Kidney (tissue), 14 donors: ENCODE data around the gene ULK4. TPM values are rescaled to one million over a fixed set of nuclear protein-coding genes. Genes with fewer than 3 reads are reported as not detected.
"Not testable (repeated sequence)": the region's sequence is repeated elsewhere in the genome, so short reads cannot be mapped to it uniquely, and the experiment has no call there.

Experiments
- DNase-seq, 5 donors: peaks; one replicate each; pipeline ENCODE4 v3.0.0-alpha.2; 2013 to 2020
- FAIRE-seq: peaks from 2 replicates; lab custom pipeline; 2012; peaks lifted over from hg19 to GRCh38; lab: Jason Lieb, UNC
- H3K27ac ChIP-seq, 2 donors: one replicate each; pipeline ENCODE4 v1.7.0; 2013; ENCODE audit warnings: low read depth in 2 of 2, low read length in 2 of 2, inconsistent platforms in 1 of 2
- H3K27me3 ChIP-seq: one replicate; pipeline ENCODE4 v1.7.1; 2013; ENCODE audit warnings: low read length, inconsistent platforms; ENCODE audit not compliant: control insufficient read depth, insufficient read depth
- H3K36me3 ChIP-seq, 3 donors: one replicate each; pipeline versions ENCODE4 v1.7.0 to v1.7.1; 2013; ENCODE audit warnings: low read length in 3 of 3, control low read depth in 1 of 3, inconsistent platforms in 1 of 3; ENCODE audit not compliant: insufficient read depth in 3 of 3, control insufficient read depth in 2 of 3
- H3K4me1 ChIP-seq, 3 donors: one replicate each; pipeline versions ENCODE4 v1.7.0 to v1.7.1; 2013; ENCODE audit warnings: low read length in 3 of 3, inconsistent platforms in 1 of 3, low read depth in 1 of 3; ENCODE audit not compliant: control insufficient read depth in 2 of 3, insufficient read depth in 2 of 3
- H3K4me3 ChIP-seq, 3 donors: one replicate each; pipeline versions ENCODE4 v1.7.0 to v1.8.1; 2013; ENCODE audit warnings: low read length in 3 of 3, control low read depth in 1 of 3, inconsistent platforms in 1 of 3
- H3K9ac ChIP-seq, 3 donors: one replicate each; pipeline versions ENCODE4 v1.7.0 to v1.7.1; 2013; ENCODE audit warnings: low read length in 3 of 3, control low read depth in 1 of 3, inconsistent platforms in 1 of 3
- H3K9me3 ChIP-seq, 3 donors: one replicate each; pipeline versions ENCODE4 v1.7.0 to v1.7.1; 2013; ENCODE audit warnings: low read length in 3 of 3, control low read depth in 1 of 3, inconsistent platforms in 1 of 3; ENCODE audit not compliant: control insufficient read depth in 2 of 3, insufficient read depth in 1 of 3
- CTCF ChIP-seq: IDR thresholded peaks from 3 replicates; pipeline ENCODE4 v1.5.1; 2012; ENCODE audit warnings: mild to moderate bottlenecking, moderate library complexity, borderline replicate concordance; ENCODE audit not compliant: insufficient read depth; ENCODE audit errors: extremely low read depth
- intact Hi-C: fragments of 100-400 bp; cut with DNase I; formaldehyde crosslinking; loops from one replicate; pipeline ENCODE4 v1.11.1; 2022
- polyA plus RNA-seq: library from polyadenylated mRNA; stranded (reverse); fragments of 350-450 nt; fragmentation: Illumina TruSeq; extraction: RNeasy Lipid Tissue Mini Kit (QIAGEN cat#74804); gene quantifications from one replicate; pipeline ENCODE4 v1.2.3, GENCODE V29; 2014; ENCODE audit warnings: low read depth, low replicate concordance; ENCODE audit not compliant: insufficient read depth
- total RNA-seq: library from RNA; stranded (reverse); fragmentation: NEBNext Ultra II Directional; extraction: Animal tissue kit (Norgen Biotek cat#: 25700); gene quantifications from one replicate; pipeline ENCODE4 v1.2.1, GENCODE V29; 2021
- donor health status: control.
- donor health status: control.
- donor health status: control.
- donor health status: control.
- donor health status: control.
- donor health status: DM: yes; HTN: yes; CAD: no.
- donor health status: Normal renal cell carcinoma (clear cell type).

The ULK4 gene
- total and polyA plus RNA-seq, 2 donors from 2014 or later: 4.6 to 20.5 TPM

DNA sequence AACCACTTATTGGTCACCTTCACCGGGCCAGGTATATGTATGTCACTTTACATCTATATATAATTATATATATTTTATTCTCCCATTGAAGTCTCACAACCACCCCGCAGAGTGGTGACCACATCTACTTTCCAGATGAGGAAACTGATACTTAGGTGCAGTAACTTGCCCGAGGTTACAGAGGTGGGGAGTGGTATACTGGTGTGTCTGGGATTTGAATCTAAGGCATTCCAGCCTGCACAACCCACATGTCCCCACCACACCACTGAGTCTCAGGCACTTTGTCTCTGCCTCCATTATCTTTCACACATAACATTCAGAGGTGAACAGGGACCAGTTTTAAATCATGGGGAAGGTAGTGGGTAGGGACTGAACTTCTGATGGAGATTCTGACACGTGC is 501.2 kb downstream of the ULK4 start:
- no peak for DNase-seq
- H3K4me3 ChIP-seq: no peak overlapping the region
- H3K9me3 ChIP-seq: no peaks in the 10 kb centered on the region
- no peaks in the 10 kb centered on the region for H3K36me3 ChIP-seq
- no peak overlapping the region for H3K27ac ChIP-seq
- intact Hi-C loops: no loop called here
- no peak overlapping the region for H3K9ac ChIP-seq
- no peaks in the 10 kb centered on the region for H3K4me1 ChIP-seq
- no peaks in the 10 kb centered on the region for H3K27me3 ChIP-seq
- TF ChIP-seq CTCF: no peak
- FAIRE-seq: no peak

- no peaks in the 10 kb centered on the region for H3K36me3 ChIP-seq
- no peak overlapping the region for H3K9ac ChIP-seq
- H3K27ac ChIP-seq: no peak overlapping the region
- FAIRE-seq (no peak), DNase-seq (no peak)
- H3K9me3 ChIP-seq: no peaks in the 10 kb centered on the region
- TF ChIP-seq CTCF: no peak
- no peak overlapping the region for H3K4me3 ChIP-seq
- H3K4me1 ChIP-seq: no peaks in the 10 kb centered on the region
- intact Hi-C loops: no loop called here
- H3K27me3 ChIP-seq: no peaks in the 10 kb centered on the region
Observed at GRCh38 chr3:41457176-41457575, 504.7 kb downstream of the ULK4 start.

DNA sequence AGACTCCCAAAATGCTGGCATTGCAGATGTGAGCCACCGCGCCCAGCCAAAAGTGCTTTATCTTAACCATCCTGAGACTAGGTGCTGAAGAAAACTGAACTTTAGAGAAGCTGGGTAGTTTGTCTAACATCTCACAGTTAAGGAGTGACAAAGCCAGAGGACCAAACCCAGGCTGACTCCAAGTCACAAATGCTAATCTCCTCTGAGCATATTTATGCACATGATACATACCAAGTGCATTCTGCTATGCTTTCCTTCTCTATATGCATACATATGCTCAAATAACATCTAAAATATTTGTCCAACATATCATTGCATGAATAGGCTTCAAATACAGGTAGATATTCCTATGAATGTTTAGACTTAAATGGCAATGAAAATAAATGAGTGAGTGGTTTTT is 505.7 kb downstream of the ULK4 start:
- DNase-seq (no peak), FAIRE-seq (no peak)
- Histone ChIP-seq H3K9ac (no peak overlapping the region), H3K4me3 (no peak overlapping the region), H3K9me3 (no peaks in the 10 kb centered on the region), H3K27me3 (no peaks in the 10 kb centered on the region), H3K4me1 (no peaks in the 10 kb centered on the region), H3K36me3 (no peaks in the 10 kb centered on the region), H3K27ac (no peak overlapping the region)
- TF ChIP-seq CTCF: no peak
- intact Hi-C loops: no loop called here

- DNase-seq, FAIRE-seq, H3K27ac ChIP-seq, H3K4me1 ChIP-seq, H3K36me3 ChIP-seq, H3K27me3 ChIP-seq, intact Hi-C loops, H3K9me3 ChIP-seq, H3K4me3 ChIP-seq, H3K9ac ChIP-seq: not testable (repeated sequence)
Observed at GRCh38 chr3:41453618-41454017, 508.3 kb downstream of the ULK4 start.
